Neural progenitor cell (in vitro differentiated cells): Measurements from ENCODE around the gene ELL.

Source experiments
- EZH2 ChIP-seq: fragments of 200-600 bp; sonication (generic); IDR thresholded peaks from 2 replicates; pipeline ENCODE4 v1.6.1; 2017; ENCODE audit warnings: antibody characterized with exemption, mild to moderate bottlenecking, moderate library complexity
- EZH2phosphoT487 ChIP-seq: fragments of 200-600 bp; sonication (generic); IDR thresholded peaks from 2 replicates; pipeline ENCODE4 v1.6.1; 2017; ENCODE audit warnings: antibody characterized with exemption
- TF ChIP-seq, protein P1 (sequence below): fragments of 200-600 bp; sonication (generic); IDR thresholded peaks from 2 replicates; pipeline ENCODE4 v1.5.1; 2017; ENCODE audit warnings: antibody characterized with exemption, mild to moderate bottlenecking

DNA sequence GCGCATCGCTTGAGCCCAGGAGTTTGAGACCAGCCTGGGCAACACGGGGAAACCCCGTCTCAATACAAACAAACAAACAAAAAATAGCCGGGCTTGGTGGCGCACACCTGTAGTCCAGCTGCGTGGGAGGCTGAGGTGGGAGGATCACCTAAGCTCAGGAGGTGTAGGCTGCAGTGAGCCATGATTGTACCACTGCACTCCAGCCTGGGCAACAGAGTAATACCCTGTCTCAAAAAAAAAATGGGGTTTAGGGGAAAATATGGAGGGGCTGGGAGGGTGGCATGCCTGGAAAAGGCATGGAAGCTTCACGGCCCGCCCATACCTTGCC is 82.0 kb downstream of the ELL start:
- TF ChIP-seq, protein P1, sequence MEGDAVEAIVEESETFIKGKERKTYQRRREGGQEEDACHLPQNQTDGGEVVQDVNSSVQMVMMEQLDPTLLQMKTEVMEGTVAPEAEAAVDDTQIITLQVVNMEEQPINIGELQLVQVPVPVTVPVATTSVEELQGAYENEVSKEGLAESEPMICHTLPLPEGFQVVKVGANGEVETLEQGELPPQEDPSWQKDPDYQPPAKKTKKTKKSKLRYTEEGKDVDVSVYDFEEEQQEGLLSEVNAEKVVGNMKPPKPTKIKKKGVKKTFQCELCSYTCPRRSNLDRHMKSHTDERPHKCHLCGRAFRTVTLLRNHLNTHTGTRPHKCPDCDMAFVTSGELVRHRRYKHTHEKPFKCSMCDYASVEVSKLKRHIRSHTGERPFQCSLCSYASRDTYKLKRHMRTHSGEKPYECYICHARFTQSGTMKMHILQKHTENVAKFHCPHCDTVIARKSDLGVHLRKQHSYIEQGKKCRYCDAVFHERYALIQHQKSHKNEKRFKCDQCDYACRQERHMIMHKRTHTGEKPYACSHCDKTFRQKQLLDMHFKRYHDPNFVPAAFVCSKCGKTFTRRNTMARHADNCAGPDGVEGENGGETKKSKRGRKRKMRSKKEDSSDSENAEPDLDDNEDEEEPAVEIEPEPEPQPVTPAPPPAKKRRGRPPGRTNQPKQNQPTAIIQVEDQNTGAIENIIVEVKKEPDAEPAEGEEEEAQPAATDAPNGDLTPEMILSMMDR, result no peak
- TF ChIP-seq EZH2phosphoT487 (no peak), EZH2 (no peak)
